ENCODE measurements around the gene PARD3.

- TF ChIP-seq EZH2 (IDR thresholded peaks at IDR 0.05; ENCODE audit: insufficient read depth, poor library complexity, severe bottlenecking) = no peak
- no peak for TF ChIP-seq EZH2phosphoT487 (IDR thresholded peaks at IDR 0.05; ENCODE audit: insufficient read depth, low read depth)
These were observed 91.3 kb downstream of the PARD3 start for GRCh38 chr10:34723750-34724149.
